Measurements from ENCODE around the gene PDZD4. TPM values are rescaled to one million over a fixed set of nuclear protein-coding genes. Genes with fewer than 3 reads are reported as not detected.

Gene PDZD4
- total RNA-seq, 2 experiments from 2014 or later, result not detected

DNA sequence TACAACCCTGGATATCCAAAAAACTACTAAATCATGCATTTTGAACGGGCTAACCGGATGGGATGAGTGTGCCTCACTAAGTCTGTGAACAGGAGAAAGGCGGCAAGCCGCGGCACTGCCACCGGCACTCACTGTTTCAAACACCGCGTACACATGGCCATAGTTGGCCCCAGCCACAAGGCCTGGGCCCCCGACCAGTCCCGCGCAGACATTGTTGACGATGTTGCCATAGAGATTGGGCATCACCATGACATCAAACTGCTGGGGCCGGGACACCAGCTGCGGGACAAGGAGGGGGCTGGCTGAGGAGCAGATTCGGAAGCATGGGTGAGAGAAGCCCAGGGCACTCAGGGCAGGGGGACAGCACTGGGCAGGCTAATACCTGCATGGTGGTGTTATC is 43.7 kb downstream of the PDZD4 start:
- Histone ChIP-seq H3K9me3 (ENCODE audit: low read length) (no peaks in the 10 kb centered on the region), H2AFZ (ENCODE audit: low read length) (no peak overlapping the region), H3K79me2 (ENCODE audit: insufficient read depth, low read depth, low read length) (no peaks in the 10 kb centered on the region), H3K36me3 (ENCODE audit: insufficient read depth, low read length) (peaks cover 6% of the 10 kb centered on the region), H3K27ac (ENCODE audit: low read depth, low read length, poor library complexity, severe bottlenecking) (no peak overlapping the region), H4K20me1 (ENCODE audit: insufficient read depth, low read length) (no peaks in the 10 kb centered on the region), H3K9me2 (ENCODE audit: insufficient read depth, low read length) (no peaks in the 10 kb centered on the region), H3K4me3 (ENCODE audit: low read depth, low read length, poor library complexity, severe bottlenecking) (no peak overlapping the region), H3K4me2 (ENCODE audit: low read length) (no peak overlapping the region), H3K4me1 (ENCODE audit: insufficient read depth, low read length, poor library complexity, severe bottlenecking) (no peaks in the 10 kb centered on the region)
- TF ChIP-seq, protein P1, sequence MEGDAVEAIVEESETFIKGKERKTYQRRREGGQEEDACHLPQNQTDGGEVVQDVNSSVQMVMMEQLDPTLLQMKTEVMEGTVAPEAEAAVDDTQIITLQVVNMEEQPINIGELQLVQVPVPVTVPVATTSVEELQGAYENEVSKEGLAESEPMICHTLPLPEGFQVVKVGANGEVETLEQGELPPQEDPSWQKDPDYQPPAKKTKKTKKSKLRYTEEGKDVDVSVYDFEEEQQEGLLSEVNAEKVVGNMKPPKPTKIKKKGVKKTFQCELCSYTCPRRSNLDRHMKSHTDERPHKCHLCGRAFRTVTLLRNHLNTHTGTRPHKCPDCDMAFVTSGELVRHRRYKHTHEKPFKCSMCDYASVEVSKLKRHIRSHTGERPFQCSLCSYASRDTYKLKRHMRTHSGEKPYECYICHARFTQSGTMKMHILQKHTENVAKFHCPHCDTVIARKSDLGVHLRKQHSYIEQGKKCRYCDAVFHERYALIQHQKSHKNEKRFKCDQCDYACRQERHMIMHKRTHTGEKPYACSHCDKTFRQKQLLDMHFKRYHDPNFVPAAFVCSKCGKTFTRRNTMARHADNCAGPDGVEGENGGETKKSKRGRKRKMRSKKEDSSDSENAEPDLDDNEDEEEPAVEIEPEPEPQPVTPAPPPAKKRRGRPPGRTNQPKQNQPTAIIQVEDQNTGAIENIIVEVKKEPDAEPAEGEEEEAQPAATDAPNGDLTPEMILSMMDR (conservative IDR thresholded peaks at IDR 0.05; ENCODE audit: low read length), result no peak
- no peak for TF ChIP-seq EZH2phosphoT487 (IDR thresholded peaks at IDR 0.05; ENCODE audit: borderline replicate concordance, low read depth, low read length)
- intact Hi-C loops (cut with micrococcal nuclease; ENCODE audit: unreplicated experiment), result no loop called here
- CTCF ChIA-PET (ENCODE audit: unreplicated experiment), result no interaction called here
- BruUV-seq (replicated peaks), result no TSS peak
- DNase-seq (ENCODE audit: low spot score), result no peak
- POLR2A ChIA-PET, result no interaction called here

DNA sequence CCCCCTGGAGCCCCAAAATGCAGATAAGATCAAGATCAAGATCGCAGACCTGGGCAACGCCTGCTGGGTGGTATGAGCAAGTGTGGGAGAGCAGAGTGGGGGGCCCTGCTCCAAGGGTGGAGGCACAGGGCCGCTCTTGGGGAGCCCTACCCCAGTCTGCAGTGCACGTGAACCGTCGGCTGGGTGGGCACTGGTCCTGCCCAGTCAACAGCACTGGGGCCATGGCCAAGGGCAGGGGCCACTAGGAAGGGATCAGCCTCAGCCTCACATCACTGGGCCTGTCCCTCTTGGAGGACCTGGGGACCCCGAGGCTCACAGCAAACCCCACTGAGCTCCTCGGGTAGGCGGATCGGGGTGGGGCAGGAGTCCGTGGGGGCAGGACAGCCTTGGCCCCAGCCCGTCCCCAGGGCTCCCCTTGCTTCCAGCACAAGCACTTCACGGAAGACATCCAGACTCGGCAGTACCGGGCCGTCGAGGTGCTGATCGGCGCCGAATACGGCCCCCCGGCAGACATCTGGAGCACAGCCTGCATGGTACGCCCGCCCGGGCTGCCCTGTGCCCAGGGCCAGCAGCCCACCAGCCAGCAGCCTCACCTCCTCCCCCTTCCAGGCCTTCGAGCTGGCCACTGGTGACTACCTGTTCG is 45.9 kb downstream of the PDZD4 start:
- no TSS peak for BruUV-seq (replicated peaks)
- H3K4me2 ChIP-seq (ENCODE audit: low read length), result no peak overlapping the region
- H3K4me1 ChIP-seq (ENCODE audit: insufficient read depth, low read length, poor library complexity, severe bottlenecking), result peaks cover 3% of the 10 kb centered on the region
- TF ChIP-seq EZH2phosphoT487 (IDR thresholded peaks at IDR 0.05; ENCODE audit: borderline replicate concordance, low read depth, low read length), result no peak
- TF ChIP-seq, protein P1 (conservative IDR thresholded peaks at IDR 0.05; ENCODE audit: low read length), result no peak
- H4K20me1 ChIP-seq (ENCODE audit: insufficient read depth, low read length), result no peaks in the 10 kb centered on the region
- H3K9me2 ChIP-seq (ENCODE audit: insufficient read depth, low read length), result no peaks in the 10 kb centered on the region
- no peaks in the 10 kb centered on the region for H3K79me2 ChIP-seq (ENCODE audit: insufficient read depth, low read depth, low read length)
- H2AFZ ChIP-seq (ENCODE audit: low read length), result no peak overlapping the region
- intact Hi-C loops (cut with micrococcal nuclease; ENCODE audit: unreplicated experiment), result no loop called here
- ChIA-PET POLR2A (no interaction called here), CTCF (ENCODE audit: unreplicated experiment) (interaction anchor here (0.6 kb wide), 1 partner anchor 150 kb away, joined by 13 read pairs; the partner anchor contains the start of gene NAA10)
- no peaks in the 10 kb centered on the region for H3K9me3 ChIP-seq (ENCODE audit: low read length)
- no peak overlapping the region for H3K4me3 ChIP-seq (ENCODE audit: low read depth, low read length, poor library complexity, severe bottlenecking)
- DNase-seq (ENCODE audit: low spot score), result no peak
- no peak overlapping the region for H3K27ac ChIP-seq (ENCODE audit: low read depth, low read length, poor library complexity, severe bottlenecking)
- H3K36me3 ChIP-seq (ENCODE audit: insufficient read depth, low read length), result no peaks in the 10 kb centered on the region; the same call in 1 of the 2 replicates

DNA sequence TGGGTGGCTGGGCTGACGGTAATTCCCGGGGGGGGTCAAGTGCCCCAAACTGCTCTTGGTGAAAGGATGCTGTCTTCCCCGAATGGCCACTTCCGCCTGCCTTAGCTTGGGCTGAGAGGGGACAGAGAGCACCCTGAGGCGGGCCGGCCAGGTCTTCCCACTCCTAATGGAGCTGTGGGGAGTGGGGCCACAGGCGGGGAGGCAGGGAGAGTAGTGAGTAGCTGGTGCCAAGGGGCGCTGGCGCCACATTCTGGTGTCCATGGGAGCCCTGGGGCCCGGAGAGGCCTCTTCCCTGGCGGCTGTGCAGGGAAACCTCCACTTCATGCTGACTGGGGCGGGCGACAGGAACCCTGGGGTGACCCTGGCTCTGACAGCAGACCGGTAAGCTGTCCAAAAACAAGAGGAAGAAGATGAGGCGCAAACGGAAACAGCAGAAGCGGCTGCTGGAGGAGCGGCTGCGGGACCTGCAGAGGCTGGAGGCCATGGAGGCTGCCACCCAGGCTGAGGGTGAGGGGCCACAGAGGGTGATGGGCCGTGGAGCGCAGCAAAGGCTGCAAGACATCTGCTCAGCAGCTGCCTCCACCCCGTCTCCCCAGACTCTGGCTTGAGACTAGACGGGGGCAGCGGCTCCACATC is 46.8 kb downstream of the PDZD4 start:
- Histone ChIP-seq H4K20me1 (ENCODE audit: insufficient read depth, low read length) (no peaks in the 10 kb centered on the region), H2AFZ (ENCODE audit: low read length) (no peak overlapping the region), H3K9me3 (ENCODE audit: low read length) (no peaks in the 10 kb centered on the region), H3K4me1 (ENCODE audit: insufficient read depth, low read length, poor library complexity, severe bottlenecking) (peaks cover 3% of the 10 kb centered on the region), H3K36me3 (ENCODE audit: insufficient read depth, low read length) (no peaks in the 10 kb centered on the region; the same call in 1 of the 2 replicates), H3K4me3 (ENCODE audit: low read depth, low read length, poor library complexity, severe bottlenecking) (no peak overlapping the region), H3K27ac (ENCODE audit: low read depth, low read length, poor library complexity, severe bottlenecking) (no peak overlapping the region), H3K9me2 (ENCODE audit: insufficient read depth, low read length) (no peaks in the 10 kb centered on the region), H3K4me2 (ENCODE audit: low read length) (no peak overlapping the region), H3K79me2 (ENCODE audit: insufficient read depth, low read depth, low read length) (no peaks in the 10 kb centered on the region)
- intact Hi-C loops (cut with micrococcal nuclease; ENCODE audit: unreplicated experiment), result no loop called here
- ChIA-PET POLR2A (no interaction called here), CTCF (ENCODE audit: unreplicated experiment) (interaction anchor here (0.6 kb wide), 1 partner anchor 97 kb away, joined by 3 read pairs; no protein-coding TSS in a partner anchor)
- TF ChIP-seq, protein P1 (conservative IDR thresholded peaks at IDR 0.05; ENCODE audit: low read length), result no peak
- no peak for TF ChIP-seq EZH2phosphoT487 (IDR thresholded peaks at IDR 0.05; ENCODE audit: borderline replicate concordance, low read depth, low read length)
- no TSS peak for BruUV-seq (replicated peaks)
- DNase-seq (ENCODE audit: low spot score), result no peak

Data from OCI-LY7 (cell line).